MM.1S (cell line): ENCODE data around the gene TCN2.
A peak's percentile ranks its signal among the peaks of the same experiment; 100 is the strongest.

Experiments used
- DNase-seq: peaks from one replicate; pipeline ENCODE4 v3.0.0-alpha.2; 2015
- H2AFZ ChIP-seq: fragments of 300-600 bp; sonication (generic); 2 replicates; pipeline ENCODE4 v1.6.0; 2016; ENCODE audit warnings: antibody characterized with exemption, low read length
- H3F3A ChIP-seq: fragments of 300-600 bp; sonication (generic); 2 replicates; pipeline ENCODE4 v1.6.1; 2016; ENCODE audit warnings: mild to moderate bottlenecking, antibody characterized with exemption, low read length, moderate library complexity, mixed read lengths; ENCODE audit not compliant: insufficient read depth
- H3K27ac ChIP-seq: fragments of 300-600 bp; sonication (generic); 2 replicates; pipeline ENCODE4 v1.5.1; 2016; ENCODE audit warnings: mild to moderate bottlenecking, low read length
- H3K27me3 ChIP-seq: fragments of 300-600 bp; sonication (generic); replicated peaks from 2 replicates; pipeline ENCODE4 v1.6.0; 2016; ENCODE audit warnings: low read length; ENCODE audit not compliant: insufficient read depth
- H3K36me3 ChIP-seq: fragments of 300-600 bp; sonication (generic); replicated peaks from 2 replicates; pipeline ENCODE4 v1.6.1; 2016; ENCODE audit warnings: mild to moderate bottlenecking, low read length, mixed read lengths; ENCODE audit not compliant: insufficient read depth
- H3K4me1 ChIP-seq: fragments of 300-600 bp; sonication (generic); 2 replicates; pipeline ENCODE4 v1.6.1; 2016; ENCODE audit warnings: low read length, mixed read lengths
- H3K4me2 ChIP-seq: fragments of 300-600 bp; sonication (generic); 2 replicates; pipeline ENCODE4 v1.6.0; 2016; ENCODE audit warnings: low read depth, low read length
- H3K4me3 ChIP-seq: fragments of 300-600 bp; sonication (generic); 2 replicates; pipeline ENCODE4 v1.5.1; 2016; ENCODE audit warnings: low read length, mixed read lengths
- H3K79me2 ChIP-seq: fragments of 300-600 bp; sonication (generic); 2 replicates; pipeline ENCODE4 v1.6.1; 2016; ENCODE audit warnings: mixed run types, low read length, mixed read lengths
- H3K9ac ChIP-seq: fragments of 300-600 bp; sonication (generic); 2 replicates; pipeline ENCODE4 v1.6.1; 2016; ENCODE audit warnings: low read length, mixed read lengths
- H3K9me2 ChIP-seq: fragments of 300-600 bp; sonication (generic); replicated peaks from 2 replicates; pipeline ENCODE4 v1.6.1; 2016; ENCODE audit warnings: mild to moderate bottlenecking, low read length, mixed read lengths; ENCODE audit not compliant: insufficient read depth
- H3K9me3 ChIP-seq: fragments of 300-600 bp; sonication (generic); replicated peaks from 2 replicates; pipeline ENCODE4 v1.6.1; 2016; ENCODE audit warnings: mild to moderate bottlenecking, low read length, mixed read lengths; ENCODE audit not compliant: insufficient read depth
- H4K20me1 ChIP-seq: fragments of 300-600 bp; sonication (generic); 2 replicates; pipeline ENCODE4 v1.6.1; 2016; ENCODE audit warnings: mild to moderate bottlenecking, low read length, moderate library complexity, mixed read lengths; ENCODE audit not compliant: insufficient read depth
- EZH2 ChIP-seq: fragments of 300-600 bp; sonication (generic); optimal IDR thresholded peaks from 2 replicates; pipeline ENCODE3; 2017; ENCODE audit warnings: low read depth, mild to moderate bottlenecking, antibody characterized with exemption, low read length, mixed read lengths
- EZH2phosphoT487 ChIP-seq: fragments of 300-600 bp; sonication (generic); IDR thresholded peaks from 2 replicates; pipeline ENCODE4 v1.6.1; 2018; ENCODE audit warnings: antibody characterized with exemption, low read length
- TF ChIP-seq, protein P1 (sequence below): fragments of 300-600 bp; sonication (generic); IDR thresholded peaks from 2 replicates; pipeline ENCODE4 v1.5.1; 2016; ENCODE audit warnings: antibody characterized with exemption, low read length, mixed read lengths

TCN2 gene

DNA sequence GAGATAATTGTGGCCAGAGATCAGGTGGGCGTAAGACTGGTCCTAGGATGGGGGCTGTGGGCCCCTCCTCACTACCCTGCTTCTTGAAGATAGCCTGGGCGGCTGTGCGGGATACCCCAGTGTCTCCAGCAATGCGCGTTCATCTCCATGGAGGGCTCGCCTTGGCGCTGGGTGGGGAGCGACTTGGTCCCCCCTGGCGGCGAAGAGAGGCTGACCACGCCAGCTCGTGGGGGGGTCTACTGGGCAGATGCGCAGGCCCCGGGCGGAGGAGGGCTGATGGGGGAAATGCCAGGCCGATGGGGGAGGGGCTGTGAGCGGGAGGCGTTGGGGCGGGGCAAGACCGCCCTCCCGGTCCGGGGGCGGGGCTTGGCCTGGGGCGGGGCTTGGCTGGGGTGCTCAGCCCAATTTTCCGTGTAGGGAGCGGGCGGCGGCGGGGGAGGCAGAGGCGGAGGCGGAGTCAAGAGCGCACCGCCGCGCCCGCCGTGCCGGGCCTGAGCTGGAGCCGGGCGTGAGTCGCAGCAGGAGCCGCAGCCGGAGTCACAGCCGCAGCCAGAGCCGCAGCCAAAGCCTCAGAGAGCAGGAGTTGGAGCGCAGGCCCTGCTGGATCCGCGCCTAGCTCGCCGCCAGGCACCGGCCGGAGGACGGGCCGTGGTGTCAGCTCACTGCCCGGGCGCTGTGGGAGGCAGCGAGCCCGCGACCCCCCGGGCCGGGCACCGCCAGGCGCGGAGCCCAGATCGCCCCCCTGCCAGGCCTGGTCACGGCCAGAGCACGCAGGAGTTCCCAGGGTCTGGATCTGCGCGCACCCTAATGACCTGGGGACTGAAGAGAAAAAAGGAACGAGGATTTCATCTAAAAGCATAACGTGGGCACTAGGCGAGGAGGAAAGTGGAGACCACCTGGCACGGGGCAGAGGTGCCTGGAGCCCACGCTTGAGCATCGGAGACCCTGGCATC is 28.6 kb downstream of the TCN2 start, which contains the start of gene SLC35E4:
Gene SLC35E4 (plus strand): TSS at position 509 of the 953 bp plus-strand sequence. CDS start 670 bp downstream, outside the sequence.
- no peaks in the 10 kb centered on the region for H3K9me2 ChIP-seq
- H3K9ac ChIP-seq = peak within 1 kb of the TSS; percentile 77; the same call in 1 of the 2 replicates
- H3K79me2 ChIP-seq = no peaks in the 10 kb centered on the region
- H3K4me2 ChIP-seq = peak within 1 kb of the TSS; percentile 100
- H2AFZ ChIP-seq = peak within 1 kb of the TSS; percentile 92
- H4K20me1 ChIP-seq = no peaks in the 10 kb centered on the region
- H3F3A ChIP-seq = 0 out of 2 replicates have a peak, but pooled peaks cover 6% of the 10 kb centered on the region
- H3K9me3 ChIP-seq = no peaks in the 10 kb centered on the region
- H3K4me3 ChIP-seq = peak within 1 kb of the TSS; percentile 71
- DNase-seq = peak; percentile 85
- H3K27me3 ChIP-seq = no peaks in the 10 kb centered on the region
- no peak within 1 kb of the TSS for H3K27ac ChIP-seq
- TF ChIP-seq EZH2 (no peak), EZH2phosphoT487 (no peak)
- TF ChIP-seq, protein P1, sequence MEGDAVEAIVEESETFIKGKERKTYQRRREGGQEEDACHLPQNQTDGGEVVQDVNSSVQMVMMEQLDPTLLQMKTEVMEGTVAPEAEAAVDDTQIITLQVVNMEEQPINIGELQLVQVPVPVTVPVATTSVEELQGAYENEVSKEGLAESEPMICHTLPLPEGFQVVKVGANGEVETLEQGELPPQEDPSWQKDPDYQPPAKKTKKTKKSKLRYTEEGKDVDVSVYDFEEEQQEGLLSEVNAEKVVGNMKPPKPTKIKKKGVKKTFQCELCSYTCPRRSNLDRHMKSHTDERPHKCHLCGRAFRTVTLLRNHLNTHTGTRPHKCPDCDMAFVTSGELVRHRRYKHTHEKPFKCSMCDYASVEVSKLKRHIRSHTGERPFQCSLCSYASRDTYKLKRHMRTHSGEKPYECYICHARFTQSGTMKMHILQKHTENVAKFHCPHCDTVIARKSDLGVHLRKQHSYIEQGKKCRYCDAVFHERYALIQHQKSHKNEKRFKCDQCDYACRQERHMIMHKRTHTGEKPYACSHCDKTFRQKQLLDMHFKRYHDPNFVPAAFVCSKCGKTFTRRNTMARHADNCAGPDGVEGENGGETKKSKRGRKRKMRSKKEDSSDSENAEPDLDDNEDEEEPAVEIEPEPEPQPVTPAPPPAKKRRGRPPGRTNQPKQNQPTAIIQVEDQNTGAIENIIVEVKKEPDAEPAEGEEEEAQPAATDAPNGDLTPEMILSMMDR = peak; percentile 7; the same call in 1 of the 2 replicates
- peaks cover 15% of the 10 kb centered on the region for H3K4me1 ChIP-seq
- H3K36me3 ChIP-seq = no peaks in the 10 kb centered on the region

GRCh38 chr22:30636226-30637077 is 29.5 kb downstream of the TCN2 start:
- no peak for DNase-seq
- 0 out of 2 replicates have a peak, but pooled peaks cover 6% of the 10 kb centered on the region for H3F3A ChIP-seq
- no peaks in the 10 kb centered on the region for H3K9me3 ChIP-seq
- H3K79me2 ChIP-seq = no peaks in the 10 kb centered on the region
- no peaks in the 10 kb centered on the region for H3K9me2 ChIP-seq
- H3K4me3 ChIP-seq = peak overlapping the region; percentile 71
- no peaks in the 10 kb centered on the region for H3K36me3 ChIP-seq
- H3K27me3 ChIP-seq = no peaks in the 10 kb centered on the region
- no peaks in the 10 kb centered on the region for H4K20me1 ChIP-seq
- peak overlapping the region; percentile 77; the same call in 1 of the 2 replicates for H3K9ac ChIP-seq
- no peak overlapping the region for H3K27ac ChIP-seq
- peaks cover 15% of the 10 kb centered on the region for H3K4me1 ChIP-seq
- H3K4me2 ChIP-seq = peak overlapping the region; percentile 100
- no peak for TF ChIP-seq EZH2
- TF ChIP-seq, protein P1 = no peak
- no peak for TF ChIP-seq EZH2phosphoT487
- H2AFZ ChIP-seq = peak overlapping the region; percentile 92

- Histone ChIP-seq H3K9me3 (no peaks in the 10 kb centered on the region), H3K4me3 (no peak overlapping the region), H3K79me2 (no peaks in the 10 kb centered on the region), H3K27ac (no peak overlapping the region), H3K9me2 (no peaks in the 10 kb centered on the region), H3F3A (0 out of 2 replicates have a peak, but pooled peaks cover 6% of the 10 kb centered on the region), H3K4me1 (peaks cover 15% of the 10 kb centered on the region), H3K36me3 (no peaks in the 10 kb centered on the region), H4K20me1 (no peaks in the 10 kb centered on the region), H2AFZ (no peak overlapping the region), H3K27me3 (no peaks in the 10 kb centered on the region), H3K9ac (no peak overlapping the region), H3K4me2 (no peak overlapping the region)
- no peak for DNase-seq
- TF ChIP-seq EZH2phosphoT487 = no peak
- no peak for TF ChIP-seq EZH2
- TF ChIP-seq, protein P1 = no peak
Observed at GRCh38 chr22:30637701-30638114, 30.7 kb downstream of the TCN2 start.
